GM18508 (cell line): ENCODE results near the gene ZC3H12D.
"Not testable (repeated sequence)": the region's sequence is repeated elsewhere in the genome, so short reads cannot be mapped to it uniquely, and the experiment has no call there.

Experiments used
- ATAC-seq: cut with Tn5 transposase; IDR thresholded peaks from one replicate; pipeline ENCODE4 v1.9.1; 2021; ENCODE audit warnings: moderate number of reproducible peaks; ENCODE audit not compliant: insufficient read depth, unreplicated experiment

Gene ZC3H12D

DNA sequence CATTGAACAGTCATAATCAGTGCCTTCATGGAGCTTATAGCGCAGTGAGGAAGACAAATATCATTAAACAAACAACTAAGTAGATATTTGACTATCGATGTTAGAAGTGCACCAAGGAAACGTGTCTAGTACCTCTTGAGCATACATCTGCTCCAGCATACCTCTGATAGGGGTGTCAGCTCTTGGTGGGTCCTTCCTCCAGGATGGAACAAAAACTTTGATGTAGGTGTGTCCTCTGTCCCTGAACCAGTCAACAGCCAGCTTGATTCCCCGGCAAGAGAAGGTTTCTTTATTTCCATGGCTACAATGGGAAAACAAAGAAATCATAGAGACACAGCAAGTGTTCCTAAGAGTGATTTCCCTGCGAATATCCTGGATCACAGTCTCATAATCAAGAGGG lies 23.1 kb downstream of the ZC3H12D start:
- ATAC-seq, result no peak

GRCh38 chr6:149460249-149460648 lies 24.6 kb downstream of the ZC3H12D start:
- ATAC-seq, result not testable (repeated sequence)

DNA sequence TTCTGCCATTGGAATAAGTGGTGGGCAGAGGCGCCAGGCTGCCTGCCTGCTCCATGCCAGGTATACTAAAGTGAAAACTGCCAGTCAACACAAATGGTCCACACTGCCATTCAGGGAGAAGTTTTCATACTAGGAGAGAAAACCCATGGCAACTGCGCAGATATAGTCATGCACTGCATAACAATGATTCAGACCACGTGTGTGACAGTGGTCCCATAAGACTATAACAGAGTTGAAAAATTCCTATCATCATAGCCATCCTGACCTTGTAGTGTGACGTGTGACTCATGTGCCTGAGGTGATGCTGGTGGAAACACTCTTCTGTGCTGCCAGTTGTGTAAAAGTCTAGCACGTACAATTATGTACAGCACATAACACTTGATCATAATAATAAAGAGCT lies 25.1 kb downstream of the ZC3H12D start:
- no peak for ATAC-seq

DNA sequence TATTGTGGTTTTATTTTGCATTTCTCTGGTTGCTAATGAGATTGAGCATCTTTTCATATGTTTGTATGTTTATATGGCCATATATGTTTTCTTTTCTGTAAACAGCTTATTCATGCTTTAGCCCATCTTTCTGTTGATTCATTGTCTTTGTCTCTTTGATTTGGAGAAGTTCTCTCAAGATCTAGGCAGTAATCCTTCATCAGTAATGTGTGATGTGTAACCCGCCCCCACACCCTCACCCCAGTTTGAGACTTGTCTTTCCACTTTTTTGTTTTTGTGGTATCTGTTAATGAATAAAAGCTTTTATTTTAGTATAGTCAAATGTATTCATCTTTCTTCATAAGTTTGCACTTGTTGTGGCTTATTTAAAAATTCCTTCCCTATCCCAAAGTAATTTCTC lies 26.0 kb downstream of the ZC3H12D start:
- ATAC-seq, result no peak

DNA sequence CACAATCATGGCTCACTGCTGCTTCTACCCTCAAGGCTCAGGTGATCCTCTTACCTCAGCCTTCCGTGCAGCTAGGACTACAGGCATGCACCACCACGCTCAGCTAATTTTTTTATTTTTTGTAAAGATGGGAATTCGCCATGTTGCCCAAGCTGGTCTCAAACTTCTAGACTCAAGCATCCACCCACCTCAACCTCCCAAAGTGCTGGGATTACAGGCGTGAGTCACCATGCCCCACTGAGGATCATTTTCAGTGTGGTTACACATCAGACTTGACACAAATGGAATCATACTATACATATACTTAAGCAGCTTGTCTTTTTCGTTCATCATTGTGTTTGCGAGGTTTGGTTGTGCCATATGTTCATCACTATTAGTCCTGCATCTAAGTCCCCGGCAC lies 26.6 kb downstream of the ZC3H12D start:
- no peak for ATAC-seq

DNA sequence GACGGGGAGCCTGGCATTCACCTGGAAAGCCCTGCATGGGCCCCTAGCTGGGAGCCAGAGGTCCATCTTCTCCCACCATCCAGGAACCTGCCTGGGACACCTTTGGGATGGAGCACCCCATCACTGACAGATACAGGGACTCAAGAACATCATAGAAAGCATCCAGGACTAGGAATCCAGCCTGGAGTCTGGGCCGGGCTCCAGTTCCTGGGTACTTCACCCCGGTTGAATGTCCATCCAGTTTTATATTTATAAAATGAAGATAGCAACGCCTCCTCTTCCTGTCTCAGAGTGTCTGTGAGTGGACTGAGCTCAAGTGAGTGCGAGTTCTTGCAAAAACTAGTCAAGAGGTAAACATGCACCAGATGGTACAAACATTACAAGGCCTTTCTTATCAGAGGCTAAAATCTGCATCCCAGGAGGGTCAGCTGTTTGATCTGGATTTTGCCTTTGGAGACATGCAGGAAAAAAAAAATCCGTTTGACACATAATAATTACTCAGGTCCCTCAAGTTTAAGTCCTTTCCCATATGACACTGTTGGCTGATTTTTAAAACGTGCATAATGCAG lies 27.4 kb downstream of the ZC3H12D start:
- ATAC-seq, result no peak

GRCh38 chr6:149456311-149457021 lies 28.3 kb downstream of the ZC3H12D start:
- no peak for ATAC-seq

- ATAC-seq, result no peak
Measured at GRCh38 chr6:149455031-149455732, 29.6 kb downstream of the ZC3H12D start.

GRCh38 chr6:149454346-149454848 lies 30.4 kb downstream of the ZC3H12D start:
- no peak for ATAC-seq

GRCh38 chr6:149453597-149454345 lies 31.0 kb downstream of the ZC3H12D start:
- no peak for ATAC-seq

GRCh38 chr6:149452037-149452939 lies 32.5 kb downstream of the ZC3H12D start:
- no peak for ATAC-seq

- no peak for ATAC-seq
Measured at GRCh38 chr6:149451376-149452036, 33.3 kb downstream of the ZC3H12D start.

GRCh38 chr6:149450679-149451375 lies 34.0 kb downstream of the ZC3H12D start:
- ATAC-seq, result no peak

- ATAC-seq, result no peak
Measured at GRCh38 chr6:149449831-149450678, 34.8 kb downstream of the ZC3H12D start.

DNA sequence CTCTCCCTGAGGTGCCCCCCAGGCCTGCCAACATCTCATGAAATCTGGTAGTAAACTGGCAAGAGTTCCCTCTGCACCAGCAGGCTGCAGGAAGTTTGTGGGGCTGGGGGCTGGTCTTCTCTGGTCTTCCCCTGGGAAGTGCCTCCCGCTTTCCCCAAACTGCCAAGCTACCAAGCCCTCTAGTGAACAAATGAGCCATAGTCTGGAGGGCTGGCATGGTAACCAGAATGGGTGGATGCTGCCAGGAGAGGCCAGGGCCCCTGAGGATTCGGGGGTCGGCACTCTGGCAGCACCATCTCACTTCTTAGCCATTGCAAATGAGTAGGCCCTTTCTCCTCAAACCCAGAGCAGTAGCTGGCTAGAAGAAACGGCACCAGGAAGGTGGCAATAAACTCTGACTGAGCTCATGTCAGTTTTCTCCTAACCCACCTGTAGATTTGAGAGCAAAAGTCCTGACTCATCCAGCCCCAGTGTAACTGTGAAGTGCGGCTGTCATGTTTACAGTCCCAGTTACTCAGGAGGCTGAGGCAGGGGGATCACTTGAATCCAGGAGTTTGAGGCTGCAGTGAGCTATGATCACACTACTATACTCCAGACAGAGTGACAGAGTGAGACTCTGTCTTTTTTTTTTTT lies 35.9 kb downstream of the ZC3H12D start:
- ATAC-seq, result no peak

- no peak for ATAC-seq
Measured at GRCh38 chr6:149446791-149447376, 37.9 kb downstream of the ZC3H12D start.

GRCh38 chr6:149445573-149445972 lies 39.2 kb downstream of the ZC3H12D start:
- no peak for ATAC-seq
